H1 (cell line): ENCODE data around the gene ADAMTS15. TPM values are rescaled to one million over a fixed set of nuclear protein-coding genes. Genes with fewer than 3 reads are reported as not detected.

Experiments
- CTCF ChIA-PET: fragments of 300-600 bp; sonication (Branson Sonifier 250); formaldehyde crosslinking; loops from one replicate; lab custom pipeline; 2021; ENCODE audit not compliant: partially characterized antibody; lab: Charles Lee
- POLR2A ChIA-PET: fragments of 300-600 bp; sonication (Branson Sonifier 250); formaldehyde crosslinking; loops from one replicate; lab custom pipeline; 2021; ENCODE audit warnings: inconsistent platforms; ENCODE audit not compliant: partially characterized antibody; lab: Charles Lee
- DNase-seq, 2 experiments: peaks; one replicate each; pipeline versions ENCODE4 v3.0.0 to v3.0.0-alpha.2; 2010 to 2022; ENCODE audit warnings: low spot score in 2 of 2, low read depth in 1 of 2, mixed read lengths in 1 of 2
- FAIRE-seq: peaks from 2 replicates; lab custom pipeline; 2011; peaks lifted over from hg19 to GRCh38; lab: Jason Lieb, UNC
- H2AFZ ChIP-seq: 2 replicates; pipeline ENCODE4 v1.8.1; 2012; ENCODE audit warnings: low read length, inconsistent platforms
- H2AK5ac ChIP-seq: 2 replicates; pipeline ENCODE4 v1.6.1; 2013; ENCODE audit warnings: low read depth, low read length
- H2BK120ac ChIP-seq: replicated peaks from 2 replicates; pipeline ENCODE3; 2013; ENCODE audit warnings: low read depth, low read length, inconsistent platforms
- H2BK12ac ChIP-seq: 2 replicates; pipeline ENCODE4 v1.6.1; 2013; ENCODE audit warnings: low read depth, low read length
- H2BK15ac ChIP-seq: 2 replicates; pipeline ENCODE4 v1.6.1; 2013; ENCODE audit warnings: low read length
- H2BK20ac ChIP-seq: 2 replicates; pipeline ENCODE4 v1.6.1; 2013; ENCODE audit warnings: low read length
- H2BK5ac ChIP-seq: 2 replicates; pipeline ENCODE4 v1.6.1; 2013; ENCODE audit warnings: low read depth, low read length
- H3K14ac ChIP-seq: 2 replicates; pipeline ENCODE4 v1.6.1; 2013; ENCODE audit warnings: inconsistent platforms; ENCODE audit not compliant: insufficient read length
- H3K18ac ChIP-seq: 2 replicates; pipeline ENCODE4 v1.6.1; 2013; ENCODE audit warnings: low read length; ENCODE audit errors: extremely low read depth
- H3K23ac ChIP-seq: 2 replicates; pipeline ENCODE4 v1.6.1; 2013; ENCODE audit warnings: inconsistent platforms; ENCODE audit not compliant: insufficient read length
- H3K23me2 ChIP-seq: 2 replicates; pipeline ENCODE4 v1.6.1; 2013; ENCODE audit warnings: low read depth, low read length
- H3K27ac ChIP-seq: 2 replicates; pipeline ENCODE4 v1.6.1; 2011; ENCODE audit warnings: low read depth, low read length, inconsistent platforms
- H3K27me3 ChIP-seq, 4 experiments: replicated peaks in 1 of 4; 1 replicate in 1 of 4; 2 replicates in 3 of 4; pipeline versions ENCODE4 v1.6.1 to v1.8.1; 2011 to 2013; ENCODE audit warnings: low read length in 3 of 4, mild to moderate bottlenecking in 3 of 4, inconsistent platforms in 2 of 4, mixed read lengths in 2 of 4, moderate library complexity in 1 of 4; ENCODE audit not compliant: control insufficient read depth in 3 of 4, insufficient read depth in 3 of 4; ENCODE audit errors: extremely low read depth in 1 of 4
- H3K36me3 ChIP-seq, 4 experiments: 2 replicates each; pipeline versions ENCODE4 v1.6.1 to v1.8.1; 2011 to 2013; ENCODE audit warnings: mild to moderate bottlenecking in 4 of 4, low read length in 3 of 4, moderate library complexity in 2 of 4, control low read depth in 1 of 4, inconsistent platforms in 1 of 4; ENCODE audit not compliant: insufficient read depth in 4 of 4, control insufficient read depth in 2 of 4
- H3K4ac ChIP-seq: replicated peaks from 2 replicates; pipeline ENCODE3; 2013; ENCODE audit warnings: low read length, low read depth, mixed read lengths, inconsistent platforms; ENCODE audit not compliant: insufficient read length
- H3K4me1 ChIP-seq, 4 experiments: replicated peaks in 1 of 4; 1 replicate in 1 of 4; 2 replicates in 3 of 4; pipeline versions ENCODE4 v1.6.1 to v1.8.1; 2011 to 2013; ENCODE audit warnings: low read length in 3 of 4, inconsistent platforms in 2 of 4, mixed read lengths in 1 of 4; ENCODE audit not compliant: insufficient read depth in 4 of 4, control insufficient read depth in 3 of 4
- H3K4me2 ChIP-seq, 2 experiments: 2 replicates each; pipeline versions ENCODE4 v1.6.1 to v1.8.1; 2011 to 2013; ENCODE audit warnings: low read depth in 2 of 2, low read length in 2 of 2, control low read depth in 1 of 2, inconsistent platforms in 1 of 2, mild to moderate bottlenecking in 1 of 2; ENCODE audit not compliant: insufficient read depth in 1 of 2
- H3K4me3 ChIP-seq, 4 experiments: fragments of 200-600, 300-600 bp in 1 of 4; sonication (generic), shearing (Covaris generic), sonication (Bioruptor Twin) in 1 of 4; 2 replicates each; pipeline versions ENCODE4 v1.5.1 to v1.8.1; 2011 to 2016; ENCODE audit warnings: low read length in 4 of 4, low read depth in 3 of 4, control low read depth in 2 of 4, inconsistent platforms in 2 of 4, mild to moderate bottlenecking in 2 of 4, mixed read lengths in 1 of 4, moderate library complexity in 1 of 4; ENCODE audit not compliant: insufficient read depth in 2 of 4; ENCODE audit errors: extremely low read depth in 1 of 4
- H3K56ac ChIP-seq: replicated peaks from 2 replicates; pipeline ENCODE3; 2013; ENCODE audit warnings: low read depth, mild to moderate bottlenecking, mixed read lengths, low read length, inconsistent platforms; ENCODE audit not compliant: insufficient read length
- H3K79me1 ChIP-seq: 2 replicates; pipeline ENCODE4 v1.6.1; 2013; ENCODE audit warnings: low read depth, low read length, control low read depth
- H3K79me2 ChIP-seq, 2 experiments: 2 replicates each; pipeline versions ENCODE4 v1.6.1 to v1.8.1; 2012 to 2013; ENCODE audit warnings: low read length in 2 of 2, mild to moderate bottlenecking in 2 of 2, inconsistent platforms in 1 of 2; ENCODE audit not compliant: insufficient read depth in 2 of 2, control insufficient read depth in 1 of 2
- H3K9ac ChIP-seq, 4 experiments: replicated peaks in 1 of 4; 1 replicate in 1 of 4; 2 replicates in 3 of 4; pipeline versions ENCODE4 v1.6.1 to v1.8.1; 2011 to 2013; ENCODE audit warnings: low read depth in 3 of 4, low read length in 3 of 4, control low read depth in 2 of 4, mild to moderate bottlenecking in 2 of 4, moderate library complexity in 2 of 4, inconsistent platforms in 1 of 4; ENCODE audit errors: extremely low read depth in 1 of 4
- H3K9me3 ChIP-seq, 2 experiments: 2 replicates each; pipeline versions ENCODE4 v1.6.1 to v1.8.1; 2012 to 2013; ENCODE audit warnings: mild to moderate bottlenecking in 2 of 2, moderate library complexity in 2 of 2, control low read depth in 1 of 2, inconsistent platforms in 1 of 2, low read depth in 1 of 2, low read length in 1 of 2, mixed read lengths in 1 of 2; ENCODE audit not compliant: insufficient read depth in 2 of 2
- H4K20me1 ChIP-seq, 2 experiments: replicated peaks in 1 of 2; 2 replicates each; pipeline versions ENCODE3 to v1.8.1; 2011 to 2013; ENCODE audit warnings: inconsistent platforms in 2 of 2, low read length in 2 of 2, mild to moderate bottlenecking in 1 of 2; ENCODE audit not compliant: insufficient read depth in 2 of 2, control insufficient read depth in 1 of 2
- H4K5ac ChIP-seq: 2 replicates; pipeline ENCODE4 v1.6.1; 2013; ENCODE audit warnings: low read length, low read depth, mixed read lengths, inconsistent platforms; ENCODE audit not compliant: insufficient read length
- H4K8ac ChIP-seq: 2 replicates; pipeline ENCODE4 v1.8.0; 2013; ENCODE audit warnings: mild to moderate bottlenecking, moderate library complexity, low read length, inconsistent platforms; ENCODE audit not compliant: insufficient read depth; ENCODE audit errors: extremely low read depth
- H4K91ac ChIP-seq: replicated peaks from 2 replicates; pipeline ENCODE3; 2013; ENCODE audit warnings: low read length, mixed read lengths, inconsistent platforms; ENCODE audit not compliant: insufficient read length
- NANOG ChIP-seq: IDR thresholded peaks from 2 replicates; pipeline ENCODE4 v1.6.1; 2011; ENCODE audit warnings: low read length, low read depth, mild to moderate bottlenecking, inconsistent platforms; ENCODE audit not compliant: insufficient read depth, poor library complexity, severe bottlenecking
- POLR2AphosphoS5 ChIP-seq: IDR thresholded peaks from 2 replicates; pipeline ENCODE4 v1.6.1; 2011; ENCODE audit warnings: low read depth, low read length
- ZNF274 ChIP-seq: IDR thresholded peaks from 2 replicates; pipeline ENCODE4 v1.7.0; 2012; ENCODE audit warnings: low read length, borderline replicate concordance; ENCODE audit errors: extremely low read depth
- WGBS, 2 experiments: shearing (Covaris generic) in 1 of 2; methylation state at CpG; one replicate each; pipeline versions ENCODE4 v1.1.6 to v1.1.7; 2013 to 2015; ENCODE audit warnings: low lambda C conversion rate in 2 of 2, mixed read lengths in 2 of 2, inconsistent platforms in 1 of 2, low coverage in 1 of 2, missing lambda C conversion rate in 1 of 2; ENCODE audit not compliant: insufficient replicate concordance in 2 of 2, insufficient coverage in 1 of 2, insufficient read length in 1 of 2; ENCODE audit errors: extremely low coverage in 1 of 2, missing lambda C conversion rate in 1 of 2; 5-methylcytosine and 5-hydroxymethylcytosine counted together
- polyA plus RNA-seq, 7 experiments: library from polyadenylated mRNA; depleted of rRNA in 3 of 7; stranded (reverse) in 5 of 7; unstranded in 2 of 7; fragments of >200 nt in 5 of 7; fragments of 200-250 nt in 2 of 7; gene quantifications; 1 replicate in 5 of 7; 2 replicates in 1 of 7; 4 replicates in 1 of 7; pipeline versions ENCODE4 v1.2.1 to v1.2.3, GENCODE V29; 2011 to 2013; ENCODE audit warnings: missing spikeins in 2 of 7, mixed read lengths in 2 of 7
- total RNA-seq: library from RNA; stranded (reverse); fragmentation: NEBNext Ultra II Directional; extraction: Animal tissue kit (Norgen Biotek cat#: 25700); gene quantifications from 2 replicates; pipeline ENCODE4 v1.2.1, GENCODE V29; 2021

Gene ADAMTS15
- total and polyA plus RNA-seq, 2 of the 8 experiments (the other 6 are each of a cell fraction or from before 2014, with no cell fraction given), result 1.7 to 4.7 TPM

DNA sequence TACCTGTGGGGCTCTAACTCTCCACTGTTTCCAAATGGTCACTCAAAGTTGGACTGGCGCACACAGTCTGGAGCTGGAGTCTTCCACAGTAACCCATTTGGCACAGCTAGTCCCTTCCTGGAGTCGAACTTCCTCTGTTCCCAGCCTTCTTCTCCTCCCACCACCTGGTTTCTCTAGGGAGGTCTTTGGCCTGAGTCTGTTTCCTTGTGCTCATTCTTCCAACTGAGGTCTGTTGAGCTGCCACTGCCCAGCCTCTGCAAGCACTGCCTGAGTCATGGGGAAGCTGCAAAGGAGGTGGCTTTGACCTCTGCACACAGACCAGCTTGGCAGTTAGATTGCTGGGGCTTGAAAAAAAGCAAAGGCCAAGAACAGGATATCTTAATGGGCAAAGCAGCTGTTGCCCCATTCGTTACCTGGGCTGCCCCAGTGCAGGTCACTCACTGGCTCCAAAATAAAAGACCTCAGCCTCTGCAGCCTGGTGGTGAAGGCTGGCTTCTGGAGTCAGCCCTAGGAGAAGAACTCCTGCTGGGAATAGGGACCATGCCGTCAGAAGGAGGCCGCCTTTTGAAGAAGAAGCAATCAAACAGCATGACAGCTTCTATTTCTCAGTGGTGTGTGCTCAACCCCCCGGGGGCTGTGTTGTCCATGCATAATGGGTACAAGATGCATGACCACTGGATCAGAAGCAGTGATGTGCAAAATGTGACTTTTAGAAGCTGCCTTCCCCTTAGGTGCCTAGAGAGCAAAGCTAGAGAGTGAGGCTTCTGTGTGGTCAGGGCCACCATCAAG is 3.0 kb downstream of the ADAMTS15 start:
- peaks cover 16% of the 10 kb centered on the region for H3K23me2 ChIP-seq
- no peak overlapping the region for H4K91ac ChIP-seq
- no peaks in the 10 kb centered on the region for H3K9me3 ChIP-seq
- H4K8ac ChIP-seq, result no peak overlapping the region
- H3K14ac ChIP-seq, result no peak overlapping the region
- H2BK120ac ChIP-seq, result no peak overlapping the region
- H3K79me2 ChIP-seq, result no peaks in the 10 kb centered on the region
- no peak overlapping the region for H2BK20ac ChIP-seq
- H3K18ac ChIP-seq, result no peak overlapping the region
- H2BK5ac ChIP-seq, result no peak overlapping the region
- no peak for FAIRE-seq
- H2AK5ac ChIP-seq, result no peak overlapping the region
- no peak overlapping the region for H2AFZ ChIP-seq
- H3K4me3 ChIP-seq, result no peak overlapping the region
- no peak overlapping the region for H3K56ac ChIP-seq
- no peak overlapping the region for H3K9ac ChIP-seq
- no peak overlapping the region for H3K27ac ChIP-seq
- no peak overlapping the region for H3K4ac ChIP-seq
- TF ChIP-seq POLR2AphosphoS5 (peak; percentile 79), NANOG (peak; percentile 37), ZNF274 (no peak)
- TF ChIP-seq, all 59 proteins: peak for 2
- ChIA-PET POLR2A (no interaction called here), CTCF (interaction anchor here (0.5 to 9.0 kb wide), 34 partner anchors 7 to 409 kb away, joined by 3 to 83 read pairs (median 4); no protein-coding TSS in a partner anchor)
- Histone ChIP-seq H2BK12ac (no peak overlapping the region), H3K36me3 (no peaks in the 10 kb centered on the region), H4K20me1 (peaks cover 3 to 4% of the 10 kb centered on the region in 2 experiments), H3K4me1 (peaks cover 0 to 9% (median 6%) of the 10 kb centered on the region in 4 experiments; a peak in 6 of 7 replicates), H3K79me1 (no peaks in the 10 kb centered on the region; the same call in 1 of the 2 replicates), H3K23ac (no peak overlapping the region), H3K4me2 (no peak overlapping the region), H4K5ac (no peak overlapping the region), H2BK15ac (no peak overlapping the region), H3K27me3 (peaks cover 9 to 59% (median 44%) of the 10 kb centered on the region in 4 experiments)
- no peak for DNase-seq
- WGBS, 2 experiments, result 92% methylated on average over 6 of the region's 6 CpGs; no CpG with 5 or more reads in 1 of the 2 experiments
